Ishikawa (cell line): ENCODE data around the gene COG1.

ENCODE experiments used
- CEBPB ChIP-seq: IDR thresholded peaks from 2 replicates; pipeline ENCODE4 v1.6.1; 2012
- CREB1 ChIP-seq: IDR thresholded peaks from 2 replicates; pipeline ENCODE4 v1.6.1; 2012; ENCODE audit warnings: low read depth
- EGR1 ChIP-seq: IDR thresholded peaks from 2 replicates; pipeline ENCODE4 v1.6.1; 2012
- EP300 ChIP-seq: IDR thresholded peaks from 2 replicates; pipeline ENCODE4 v1.6.1; 2012; ENCODE audit warnings: borderline replicate concordance
- FOXM1 ChIP-seq: IDR thresholded peaks from 2 replicates; pipeline ENCODE4 v1.6.1; 2012; ENCODE audit warnings: low read depth, borderline replicate concordance
- MAX ChIP-seq: IDR thresholded peaks from 2 replicates; pipeline ENCODE4 v1.6.1; 2012
- NFIC ChIP-seq: IDR thresholded peaks from 2 replicates; pipeline ENCODE4 v1.6.1; 2012
- RAD21 ChIP-seq: IDR thresholded peaks from 2 replicates; pipeline ENCODE4 v1.6.1; 2012; ENCODE audit warnings: low read depth
- REST ChIP-seq: IDR thresholded peaks from 2 replicates; pipeline ENCODE4 v1.6.1; 2012; ENCODE audit warnings: low read depth, mild to moderate bottlenecking
- TAF1 ChIP-seq: IDR thresholded peaks from 2 replicates; pipeline ENCODE4 v1.6.1; 2012; ENCODE audit warnings: low read depth, mild to moderate bottlenecking
- TCF12 ChIP-seq: IDR thresholded peaks from 2 replicates; pipeline ENCODE4 v1.6.1; 2012; ENCODE audit warnings: low read depth
- TEAD4 ChIP-seq: IDR thresholded peaks from 2 replicates; pipeline ENCODE4 v1.6.1; 2012
- USF1 ChIP-seq: IDR thresholded peaks from 2 replicates; pipeline ENCODE4 v1.6.1; 2012
- YY1 ChIP-seq: IDR thresholded peaks from 2 replicates; pipeline ENCODE4 v1.6.1; 2012; ENCODE audit warnings: low read depth
- ZBTB7A ChIP-seq: IDR thresholded peaks from 2 replicates; pipeline ENCODE4 v1.6.1; 2012; ENCODE audit warnings: low read depth

Gene COG1

DNA sequence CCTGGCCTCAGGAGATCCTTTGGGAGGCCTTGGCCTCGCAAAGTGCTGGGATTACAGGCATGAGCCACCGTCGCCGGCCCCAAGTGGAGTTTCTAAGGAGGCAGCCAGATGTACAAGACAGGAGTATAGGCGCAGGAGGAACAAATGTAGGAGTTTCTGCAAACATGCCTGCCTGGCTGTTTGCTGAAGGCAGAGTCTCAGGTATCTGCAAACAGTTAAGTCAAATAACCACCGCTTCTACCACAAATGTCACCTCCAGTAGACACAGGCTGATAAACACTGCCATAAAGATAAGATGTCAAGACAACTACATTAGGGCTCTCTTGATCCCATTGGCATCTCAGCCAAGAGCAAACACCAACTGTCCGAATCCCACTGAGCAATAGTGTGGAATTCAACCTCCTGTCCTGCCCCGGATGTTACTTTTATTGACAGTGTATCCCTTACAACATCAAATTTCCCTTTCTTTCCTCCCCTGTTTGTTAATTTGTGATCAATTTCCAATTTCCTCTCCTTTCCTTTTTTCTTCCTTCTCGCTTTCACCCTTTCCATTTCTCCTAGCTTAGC is 5.6 kb upstream of the COG1 start:
- TF ChIP-seq REST: no peak
- no peak for TF ChIP-seq CREB1
- TF ChIP-seq TCF12: no peak
- TF ChIP-seq ZBTB7A: no peak
- no peak for TF ChIP-seq NFIC
- TF ChIP-seq RAD21: no peak
- TF ChIP-seq CEBPB: no peak
- no peak for TF ChIP-seq USF1
- TF ChIP-seq TAF1: no peak
- no peak for TF ChIP-seq EGR1
- no peak for TF ChIP-seq YY1
- TF ChIP-seq TEAD4: no peak
- no peak for TF ChIP-seq EP300
- TF ChIP-seq FOXM1: no peak
- no peak for TF ChIP-seq MAX

DNA sequence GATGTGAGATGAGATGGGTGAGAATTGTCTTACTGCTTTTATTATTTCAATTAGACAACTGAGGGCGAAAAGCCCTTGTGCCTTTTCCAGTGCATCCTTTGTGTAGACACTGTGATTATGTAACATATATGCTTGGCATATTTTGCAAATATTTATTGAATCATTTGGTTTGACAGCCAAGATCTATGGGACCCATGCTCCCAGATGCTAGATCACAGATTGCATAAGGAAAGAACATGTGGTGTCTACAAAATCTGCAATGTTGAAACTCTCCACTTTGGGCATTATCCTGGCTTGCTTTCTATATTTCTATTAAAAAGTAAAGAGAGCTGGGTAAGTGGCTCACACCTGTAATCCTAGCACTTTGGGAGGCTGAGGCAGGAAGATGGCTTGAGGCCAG is 4.8 kb upstream of the COG1 start:
- TF ChIP-seq NFIC (no peak), ZBTB7A (no peak), RAD21 (no peak), CREB1 (no peak), EP300 (no peak), EGR1 (no peak), MAX (no peak), TEAD4 (no peak), YY1 (no peak), TAF1 (no peak), USF1 (no peak), FOXM1 (no peak), TCF12 (no peak)

GRCh38 chr17:73189417-73190099 is 3.3 kb upstream of the COG1 start:
- no peak for TF ChIP-seq FOXM1
- TF ChIP-seq YY1: no peak
- peak; percentile 66 for TF ChIP-seq RAD21
- TF ChIP-seq EGR1: no peak
- peak; percentile 65; the same call in 1 of the 2 replicates for TF ChIP-seq USF1

- no peak for TF ChIP-seq USF1
- TF ChIP-seq TCF12: no peak
- TF ChIP-seq RAD21: peak; percentile 56
- TF ChIP-seq EGR1: no peak
- TF ChIP-seq CREB1: no peak
- no peak for TF ChIP-seq YY1
- TF ChIP-seq TAF1: peak; percentile 11; the same call in 1 of the 2 replicates
- TF ChIP-seq NFIC: no peak; the same call in 1 of the 2 replicates
- no peak for TF ChIP-seq CEBPB
- no peak for TF ChIP-seq FOXM1
- peak; percentile 51; the same call in 1 of the 2 replicates for TF ChIP-seq MAX
- TF ChIP-seq TEAD4: 0 out of 2 replicates have a peak, but pooled peaks have one; percentile 21
- no peak for TF ChIP-seq ZBTB7A
- no peak for TF ChIP-seq EP300
- TF ChIP-seq REST: no peak
These were observed 1.2 kb upstream of the COG1 start for GRCh38 chr17:73191443-73192205.
